Measurements from ENCODE around the gene LIX1L.
"Not testable (repeated sequence)": the region's sequence is repeated elsewhere in the genome, so short reads cannot be mapped to it uniquely, and the experiment has no call there.

The LIX1L gene

GRCh38 chr1:145942871-145943270 is 14.9 kb downstream of the LIX1L start:
- H3K27ac ChIP-seq, result no peak overlapping the region
- no peak for TF ChIP-seq CTCF (IDR thresholded peaks at IDR 0.05)
- TF ChIP-seq ZFX (IDR thresholded peaks at IDR 0.05; ENCODE audit: borderline replicate concordance), result no peak

GRCh38 chr1:145942405-145942804 is 15.4 kb downstream of the LIX1L start:
- no peak for TF ChIP-seq CTCF (IDR thresholded peaks at IDR 0.05)
- no peak for TF ChIP-seq ZFX (IDR thresholded peaks at IDR 0.05; ENCODE audit: borderline replicate concordance)
- H3K27ac ChIP-seq, result no peak overlapping the region

GRCh38 chr1:145937436-145937835 is 20.4 kb downstream of the LIX1L start:
- TF ChIP-seq ZFX (IDR thresholded peaks at IDR 0.05; ENCODE audit: borderline replicate concordance) (no peak), CTCF (IDR thresholded peaks at IDR 0.05) (no peak)
- no peak overlapping the region for H3K27ac ChIP-seq

DNA sequence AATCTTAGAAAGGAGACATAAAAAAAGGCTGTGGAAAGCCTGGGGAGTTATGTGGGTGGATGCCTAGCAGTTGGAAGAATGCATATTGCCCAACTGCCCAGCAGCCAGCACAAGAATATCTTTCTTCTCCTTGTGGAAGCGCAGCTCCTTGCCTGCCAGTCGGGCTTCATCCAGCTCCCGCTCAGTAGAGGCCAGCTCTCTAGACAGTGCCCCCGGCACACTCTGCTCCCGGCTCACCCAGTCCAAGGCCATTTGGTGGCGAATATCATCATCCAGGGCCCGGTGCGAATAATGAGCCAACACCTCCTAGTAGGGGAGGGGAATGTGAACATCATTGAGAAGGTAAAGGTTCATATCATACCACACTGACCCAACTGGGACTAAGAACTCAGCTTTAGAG is 21.6 kb downstream of the LIX1L start:
- no peak overlapping the region; the same call in 1 of the 2 replicates for H3K27ac ChIP-seq
- TF ChIP-seq ZFX (IDR thresholded peaks at IDR 0.05; ENCODE audit: borderline replicate concordance) (no peak), CTCF (IDR thresholded peaks at IDR 0.05) (no peak)

DNA sequence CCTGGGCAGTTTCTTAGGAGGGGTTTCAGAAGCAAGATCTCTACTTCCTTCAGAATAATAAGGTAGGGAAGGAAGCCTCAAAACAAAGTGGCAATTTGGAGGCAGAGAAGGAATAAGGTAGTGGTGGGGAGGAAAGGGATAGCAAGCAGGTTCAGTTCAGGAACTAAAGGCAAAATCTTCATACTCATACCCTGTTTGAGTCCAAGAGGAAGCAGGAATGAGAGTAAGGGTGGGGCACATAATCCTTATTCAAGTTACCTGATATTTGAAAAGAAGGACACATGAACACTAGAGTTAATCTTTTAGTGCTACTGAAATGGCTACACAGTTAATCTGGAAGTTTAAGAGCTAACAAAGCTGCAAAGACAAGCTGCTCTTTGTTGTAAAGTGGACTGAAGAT is 22.1 kb downstream of the LIX1L start:
- TF ChIP-seq CTCF (IDR thresholded peaks at IDR 0.05) (no peak), ZFX (IDR thresholded peaks at IDR 0.05; ENCODE audit: borderline replicate concordance) (no peak)
- H3K27ac ChIP-seq, result no peak overlapping the region; the same call in 1 of the 2 replicates

DNA sequence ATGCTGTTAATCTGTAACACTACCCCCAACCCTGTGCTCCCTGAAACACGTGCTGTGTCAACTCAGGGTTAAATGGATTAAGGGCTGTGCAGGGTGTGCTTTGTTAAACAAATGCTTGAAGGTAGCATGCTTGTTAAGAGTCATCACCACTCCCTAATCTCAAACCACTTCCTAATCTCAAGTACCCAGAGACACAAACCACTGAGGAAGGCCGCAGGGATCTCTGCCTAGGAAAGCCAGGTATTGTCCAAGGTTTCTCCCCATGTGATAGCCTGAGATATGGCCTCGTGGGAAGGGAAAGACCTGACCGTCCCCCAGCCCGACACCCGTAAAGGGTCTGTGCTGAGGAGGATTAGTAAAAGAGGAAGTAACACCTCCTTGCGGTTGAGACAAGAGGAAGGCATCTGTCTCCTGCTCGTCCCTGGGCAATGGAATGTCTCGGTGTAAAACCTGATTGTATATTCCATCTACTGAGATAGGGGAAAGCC is 25.3 kb downstream of the LIX1L start:
- H3K27ac ChIP-seq, result not testable (repeated sequence)

GRCh38 chr1:145927916-145928643 is 29.7 kb downstream of the LIX1L start:
- peak overlapping the region; percentile 92 for H3K27ac ChIP-seq
- no peak for TF ChIP-seq CTCF (IDR thresholded peaks at IDR 0.05)
- no peak for TF ChIP-seq ZFX (IDR thresholded peaks at IDR 0.05; ENCODE audit: borderline replicate concordance)

All from 22Rv1 (cell line).